HG03469 (cell line): ENCODE results near the gene LRRC37A3.
"Not testable (repeated sequence)": the region's sequence is repeated elsewhere in the genome, so short reads cannot be mapped to it uniquely, and the experiment has no call there.

Experiments
- ATAC-seq: cut with Tn5 transposase; IDR thresholded peaks from one replicate; pipeline ENCODE4 v1.9.1; 2021; ENCODE audit warnings: mild to moderate bottlenecking, moderate library complexity, moderate number of reproducible peaks; ENCODE audit not compliant: unreplicated experiment

Gene LRRC37A3

GRCh38 chr17:64919289-64920025 is at the start of gene LRRC37A3:
LRRC37A3 (minus strand) TSS chr17:64919478; CDS start chr17:64897257, 22,221 bp downstream.
- peak; percentile 72 for ATAC-seq

- peak; percentile 82 for ATAC-seq
Measured at GRCh38 chr17:64965873-64966287, 46.6 kb upstream of the LRRC37A3 start.

- not testable (repeated sequence) for ATAC-seq
Measured at GRCh38 chr17:64965256-64965872, 46.1 kb upstream of the LRRC37A3 start.

- no peak for ATAC-seq
Measured at GRCh38 chr17:64964796-64965195, 45.5 kb upstream of the LRRC37A3 start.

- ATAC-seq: not testable (repeated sequence)
Measured at GRCh38 chr17:64963814-64964213, 44.5 kb upstream of the LRRC37A3 start.

- not testable (repeated sequence) for ATAC-seq
Measured at GRCh38 chr17:64961563-64962378, 42.5 kb upstream of the LRRC37A3 start.

- ATAC-seq: no peak
Measured at GRCh38 chr17:64951877-64952276, 32.6 kb upstream of the LRRC37A3 start.

- ATAC-seq: no peak
Measured at GRCh38 chr17:64950871-64951270, 31.6 kb upstream of the LRRC37A3 start.

GRCh38 chr17:64947152-64947551 is 27.9 kb upstream of the LRRC37A3 start:
- no peak for ATAC-seq

GRCh38 chr17:64941761-64942160 is 22.5 kb upstream of the LRRC37A3 start:
- no peak for ATAC-seq

- ATAC-seq: no peak
Measured at GRCh38 chr17:64941045-64941444, 21.8 kb upstream of the LRRC37A3 start.

GRCh38 chr17:64940055-64940454 is 20.8 kb upstream of the LRRC37A3 start:
- ATAC-seq: no peak

- no peak for ATAC-seq
Measured at GRCh38 chr17:64938925-64939474, 19.7 kb upstream of the LRRC37A3 start.

GRCh38 chr17:64938290-64938689 is 19.0 kb upstream of the LRRC37A3 start:
- no peak for ATAC-seq

- ATAC-seq: no peak
Measured at GRCh38 chr17:64936117-64936516, 16.8 kb upstream of the LRRC37A3 start.

- not testable (repeated sequence) for ATAC-seq
Measured at GRCh38 chr17:64934284-64934778, 15.1 kb upstream of the LRRC37A3 start.

- not testable (repeated sequence) for ATAC-seq
Measured at GRCh38 chr17:64932850-64933249, 13.6 kb upstream of the LRRC37A3 start.

GRCh38 chr17:64930374-64930773 is 11.1 kb upstream of the LRRC37A3 start:
- ATAC-seq: not testable (repeated sequence)

GRCh38 chr17:64929419-64930209 is 10.3 kb upstream of the LRRC37A3 start:
- ATAC-seq: not testable (repeated sequence)

GRCh38 chr17:64928701-64929100 is 9.4 kb upstream of the LRRC37A3 start:
- not testable (repeated sequence) for ATAC-seq
